Cortex of kidney (tissue), 1 donor: ENCODE measurements around the gene MIB2.
"Not testable (repeated sequence)": the region's sequence is repeated elsewhere in the genome, so short reads cannot be mapped to it uniquely, and the experiment has no call there.

Source experiments
- DNase-seq: peaks from one replicate; lab custom pipeline; 2025; lab: John Stamatoyannopoulos, UW

The MIB2 gene

DNA sequence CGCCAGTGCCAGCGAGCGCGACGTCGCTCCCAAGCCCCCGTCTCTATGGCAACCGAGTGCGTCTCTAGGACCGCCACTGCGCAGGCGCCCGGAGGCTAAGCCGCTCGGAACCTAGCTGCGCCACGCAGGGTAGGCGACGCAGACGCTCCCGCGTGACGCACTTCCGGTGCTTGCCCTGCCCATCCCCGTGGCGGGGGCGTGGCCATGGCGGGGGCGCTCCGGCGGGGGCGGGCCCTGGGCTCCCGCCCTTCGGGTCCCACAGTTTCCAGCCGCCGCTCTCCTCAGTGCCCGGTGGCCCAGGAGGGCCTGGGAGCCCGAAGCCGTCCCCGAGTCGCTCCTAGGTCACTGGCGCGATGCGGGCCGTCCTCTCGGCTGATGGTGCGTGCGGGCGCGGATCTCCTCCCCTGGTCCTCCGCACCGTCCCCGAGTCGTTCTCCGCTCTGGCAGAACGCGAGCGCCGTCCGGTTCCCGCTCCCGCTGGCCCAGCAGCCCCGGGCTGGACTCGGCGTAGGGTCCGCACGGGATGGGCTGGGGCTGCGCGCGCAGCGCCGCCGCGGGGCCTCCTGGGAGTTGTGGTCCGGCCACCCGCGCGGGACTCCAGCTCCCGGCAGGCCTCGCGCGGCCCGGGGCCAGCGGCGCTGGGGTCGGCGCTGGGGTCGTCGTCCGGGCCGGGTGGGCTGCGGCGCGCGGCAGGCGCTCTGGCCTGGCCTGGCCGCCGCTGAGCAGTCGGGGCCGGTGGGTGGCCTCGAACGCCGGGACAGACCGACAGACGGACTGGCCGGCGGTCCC, at the start of gene MIB2:
Gene MIB2, plus strand, starts transcription at position 245 of the 789 bp plus-strand sequence. CDS start 7,953 bp downstream, outside the sequence.
- DNase-seq: peak; percentile 52

DNA sequence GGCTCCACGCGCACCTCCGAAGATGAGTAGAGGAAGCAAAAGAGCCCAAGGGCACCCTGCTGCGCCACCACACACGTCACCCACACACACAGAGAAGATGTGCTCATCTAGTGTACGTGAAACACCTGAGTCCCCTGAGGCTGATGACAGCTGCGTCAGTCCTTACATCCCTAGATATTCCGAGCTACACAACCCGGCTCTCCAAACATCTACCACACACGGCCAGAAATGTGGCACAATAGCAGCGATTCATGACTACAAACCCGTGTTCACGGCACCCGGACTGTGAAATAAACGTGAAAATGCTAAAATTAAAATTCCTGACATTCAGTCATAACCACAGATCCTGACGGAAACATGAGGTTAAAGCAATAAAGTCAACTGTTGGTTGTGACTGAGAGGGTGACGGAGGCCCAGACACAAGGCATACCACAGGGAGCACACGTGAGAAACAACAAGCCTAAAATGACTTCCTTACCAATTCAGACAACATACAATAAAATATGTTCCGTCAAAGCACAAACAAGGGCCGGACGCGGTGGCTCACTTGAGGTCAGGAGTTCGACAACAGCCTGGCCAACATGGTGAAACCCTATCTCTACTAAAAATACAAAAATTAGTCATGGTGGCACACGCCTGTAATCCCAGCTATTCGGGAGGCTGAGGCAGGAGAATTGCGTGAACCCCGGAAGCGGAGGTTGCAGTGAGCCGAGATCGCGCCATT, 48.0 kb upstream of the MIB2 start:
- no peak for DNase-seq

DNA sequence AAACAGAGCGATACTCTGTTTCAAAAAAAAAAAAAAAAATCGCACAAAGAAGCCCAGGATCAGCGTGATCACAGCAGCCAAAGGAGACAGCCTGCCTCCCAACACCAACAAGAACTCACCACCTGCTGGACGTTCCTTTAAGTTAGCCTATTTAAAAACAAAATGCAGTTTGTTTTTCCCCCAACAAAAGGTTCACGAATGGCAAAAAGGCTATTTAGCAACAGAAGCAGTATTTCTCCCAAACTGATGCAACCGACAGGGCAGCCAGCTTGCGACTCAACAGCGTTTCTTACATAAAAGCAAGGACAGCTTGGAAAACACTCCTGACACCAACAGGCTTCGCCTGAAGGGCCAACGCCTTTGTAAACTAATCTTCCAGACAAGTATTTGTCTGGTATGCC, 47.4 kb upstream of the MIB2 start:
- no peak for DNase-seq

DNA sequence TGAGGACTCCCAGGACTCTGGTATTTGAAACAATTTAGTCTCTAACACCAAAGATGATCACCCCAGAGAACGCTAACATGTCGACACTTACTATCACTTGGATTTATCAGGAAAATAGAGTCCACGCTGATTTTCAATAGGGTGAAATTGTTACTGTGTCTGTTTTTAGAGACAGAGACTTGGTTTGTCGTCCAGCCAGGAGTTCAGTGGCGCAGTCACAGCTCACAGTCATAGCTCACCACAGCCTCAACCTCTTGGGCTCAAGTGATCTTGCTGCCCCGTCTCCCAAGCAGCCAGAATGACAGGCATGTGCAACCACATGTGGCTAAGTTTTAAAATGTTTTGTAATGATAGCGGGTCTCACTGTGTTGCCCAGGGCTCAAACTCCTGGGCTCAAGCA, 46.0 kb upstream of the MIB2 start:
- DNase-seq: no peak

DNA sequence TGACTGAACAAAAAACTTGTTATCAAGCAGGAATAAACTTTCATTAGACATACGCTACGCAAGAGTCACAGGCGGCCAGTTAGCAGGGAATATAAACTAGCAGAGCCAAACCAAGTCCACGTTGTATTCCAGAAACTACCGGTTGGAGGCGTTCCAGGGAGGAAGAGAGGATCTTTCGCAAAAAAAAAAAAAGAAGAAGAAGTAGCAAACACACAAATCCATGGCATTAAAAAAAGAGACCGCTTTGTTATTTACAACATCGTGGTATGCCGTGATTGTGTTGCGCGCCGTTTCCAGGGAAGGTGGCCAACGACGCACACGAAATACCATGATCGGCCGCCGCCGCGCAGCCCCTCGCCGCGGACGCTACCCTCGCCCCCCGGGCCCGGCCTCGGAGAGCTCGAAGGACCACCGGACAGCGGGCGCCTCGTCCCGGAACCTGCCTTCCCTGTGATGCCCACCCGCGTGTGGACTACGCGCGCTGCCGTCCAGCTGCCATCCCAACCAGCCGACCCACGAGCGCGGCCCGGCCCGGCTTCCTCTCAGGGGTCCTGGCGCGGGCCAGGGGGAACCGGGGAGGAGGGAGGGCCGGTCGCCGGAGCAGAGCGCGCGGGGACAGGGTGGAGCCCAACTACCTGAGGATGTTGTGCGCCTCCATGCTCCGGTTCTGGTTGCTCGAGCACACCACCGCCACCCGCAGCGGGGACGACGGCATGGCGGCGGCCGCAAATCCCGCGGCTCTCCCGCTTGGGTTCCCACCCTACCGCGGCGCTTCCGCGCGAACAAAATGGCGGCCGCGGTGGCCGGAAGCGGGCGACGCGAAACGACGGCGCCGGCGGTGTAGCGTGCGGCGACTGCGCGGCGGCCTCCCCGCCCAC, 41.2 kb upstream of the MIB2 start:
- no peak for DNase-seq

DNA sequence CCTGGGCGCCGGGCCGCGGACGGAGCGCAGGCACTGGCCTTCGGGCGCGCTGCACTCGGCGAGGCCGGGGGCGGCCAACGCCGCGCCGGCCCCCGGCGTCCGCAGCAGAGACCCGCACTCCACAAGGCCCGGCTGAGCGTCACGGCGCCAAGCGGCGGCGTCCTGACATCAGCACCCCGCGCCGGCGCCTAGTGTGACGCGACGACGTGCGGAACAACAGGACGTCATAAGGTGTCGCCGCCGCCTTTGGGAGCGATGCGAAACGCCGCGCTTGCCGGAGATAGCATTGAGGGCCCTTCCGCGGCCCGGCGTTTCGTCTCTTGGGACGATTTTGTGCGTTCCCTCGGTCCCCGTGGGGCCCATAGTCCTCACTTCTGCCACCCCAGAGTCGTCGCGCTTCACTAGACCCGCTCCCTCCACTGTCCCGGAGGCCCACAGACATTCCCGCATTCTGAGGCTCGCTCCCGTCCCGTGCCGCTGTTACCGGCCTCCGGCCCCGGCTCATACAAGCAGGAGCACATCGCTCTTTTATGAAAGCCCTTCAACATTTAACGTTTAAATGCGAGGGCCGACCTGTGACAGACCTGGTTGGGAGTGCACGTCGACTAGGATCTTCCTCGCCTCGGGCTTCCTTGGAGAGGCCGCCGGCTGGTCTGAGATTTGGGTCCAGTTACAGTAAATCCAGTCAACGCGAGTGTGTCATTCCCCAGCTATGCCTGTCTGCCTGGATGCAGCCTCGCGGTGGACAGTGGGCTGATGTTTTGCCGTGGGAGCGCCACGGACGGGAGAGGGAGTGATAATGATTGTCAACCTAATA, 40.4 kb upstream of the MIB2 start, which contains the start of gene SSU72:
Gene SSU72, minus strand, starts transcription at position 143 of the 817 bp plus-strand sequence. CDS start 306 bp downstream, outside the sequence.
- no peak for DNase-seq

DNA sequence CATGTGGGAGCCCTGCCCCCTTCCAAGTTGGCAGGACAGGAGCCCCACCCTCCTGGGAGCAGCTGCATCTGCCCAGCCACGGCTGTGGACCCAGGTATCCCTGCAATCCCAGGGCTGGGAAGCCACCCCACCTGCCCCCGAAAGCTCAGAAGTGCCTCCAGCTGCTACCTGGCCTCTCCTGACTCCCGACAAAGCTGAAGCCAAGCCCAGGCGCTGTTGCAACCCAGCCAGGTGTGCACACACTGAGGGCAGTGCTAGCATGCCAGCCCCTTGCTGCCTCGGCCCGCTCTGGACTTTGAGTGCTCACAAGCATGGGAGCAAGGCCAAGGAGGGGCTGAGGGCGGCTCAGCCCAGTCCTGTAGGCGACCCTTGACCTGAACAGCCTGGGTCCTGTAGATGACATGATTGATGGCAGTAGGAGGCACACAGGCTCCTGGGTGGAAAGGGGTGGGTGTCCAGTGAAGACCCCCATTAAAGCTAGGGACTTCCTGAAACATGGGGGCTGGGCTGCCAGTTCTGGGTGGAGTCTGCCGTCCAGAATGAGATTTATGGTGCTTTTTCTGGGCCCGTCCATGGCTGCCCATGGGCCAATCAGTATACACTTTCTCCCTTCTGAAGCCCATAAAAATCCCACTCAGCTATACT, 37.8 kb upstream of the MIB2 start:
- DNase-seq: no peak

DNA sequence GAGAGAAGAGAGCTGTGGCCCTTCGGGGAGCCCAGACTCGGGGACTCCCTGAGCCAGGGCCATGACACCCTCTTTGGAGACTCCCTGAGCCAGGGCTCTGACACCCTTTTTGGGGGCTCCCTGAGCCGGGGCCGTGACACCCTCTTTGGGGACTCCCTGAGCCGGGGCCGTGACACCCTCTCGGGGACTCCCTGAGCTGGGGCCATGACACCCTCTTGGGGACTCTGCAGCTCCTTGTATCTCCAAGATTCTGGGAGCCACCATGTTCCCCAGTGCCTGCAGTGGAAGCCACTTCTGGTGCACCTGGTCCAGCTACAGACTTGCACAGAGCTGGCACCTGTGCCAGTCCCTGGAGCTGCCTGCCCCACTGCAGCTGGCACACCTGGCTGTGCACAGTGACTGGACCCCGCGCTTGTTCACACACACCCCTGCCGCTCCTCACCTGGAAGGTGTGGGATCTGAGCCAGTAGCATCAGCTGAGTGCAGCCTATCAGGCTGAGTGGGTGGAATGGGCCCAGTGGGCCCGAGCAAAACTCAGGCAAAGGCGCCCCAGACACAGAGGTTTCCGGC, 36.8 kb upstream of the MIB2 start:
- DNase-seq: no peak

DNA sequence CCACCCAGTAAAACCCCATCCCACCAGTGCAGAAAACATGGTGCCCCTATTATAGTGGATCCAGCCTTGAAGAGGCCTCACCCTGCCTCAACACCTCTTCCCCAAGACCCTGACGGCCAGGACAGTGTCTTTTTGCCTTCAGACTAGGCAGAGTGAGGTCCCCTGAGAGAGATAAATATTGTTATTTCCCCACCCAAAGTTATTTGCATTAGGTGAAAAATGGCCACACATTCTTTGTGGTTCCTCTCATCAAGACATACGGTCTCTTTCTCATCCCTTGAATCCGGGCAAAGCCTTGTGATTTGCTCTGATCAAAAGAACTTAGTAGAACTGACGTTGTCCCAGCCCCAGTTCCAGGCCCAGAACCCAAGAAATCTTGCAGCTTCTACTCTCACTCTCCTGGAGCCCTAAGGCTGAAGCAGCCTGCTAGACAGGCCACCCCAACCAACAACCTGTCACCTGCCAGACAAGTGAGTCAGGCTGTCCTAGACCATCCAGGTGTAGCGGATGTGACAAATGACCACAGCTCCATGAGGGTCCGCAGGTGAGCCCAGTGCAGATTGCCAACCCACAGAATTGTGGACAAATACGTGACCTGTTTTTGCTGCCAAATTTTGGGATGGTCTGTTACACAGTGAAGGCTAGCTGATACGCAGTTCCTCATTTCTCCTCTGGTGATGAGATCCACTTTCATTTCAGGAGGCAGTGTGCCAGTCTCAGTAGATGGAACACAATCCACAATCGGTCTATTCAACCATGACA, 32.5 kb upstream of the MIB2 start:
- DNase-seq: no peak

DNA sequence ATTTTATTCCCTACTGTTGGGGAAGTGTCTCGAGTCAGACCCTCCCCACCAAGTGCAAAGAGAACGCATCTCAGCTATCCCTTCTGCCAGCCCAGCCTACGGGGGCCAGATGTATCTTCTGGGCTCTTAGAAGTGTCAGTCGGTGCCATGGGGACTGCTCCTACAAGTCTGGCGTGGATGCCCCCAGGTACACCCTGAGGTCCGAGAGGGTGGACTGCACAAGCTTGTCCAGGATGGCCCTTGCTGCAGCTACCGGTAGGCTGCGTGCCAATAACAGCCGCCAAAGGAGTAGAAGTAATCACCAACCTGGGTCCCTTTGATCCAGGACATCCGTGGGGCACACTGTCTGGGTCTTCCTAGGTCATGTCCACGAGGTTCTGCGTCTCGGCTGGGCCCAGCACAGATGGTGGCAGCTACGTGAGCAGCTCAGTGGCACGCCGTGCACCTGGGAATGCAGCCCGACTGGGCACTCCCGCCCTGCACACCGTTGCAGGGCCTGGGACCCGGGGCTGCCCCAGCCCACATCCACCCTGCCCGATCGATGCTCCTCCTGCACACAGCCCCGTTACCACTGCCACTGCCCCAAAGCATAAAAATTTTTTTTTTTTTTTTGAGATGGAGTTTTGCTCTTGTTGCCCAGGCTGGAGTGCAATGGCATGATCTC, 31.8 kb upstream of the MIB2 start:
- DNase-seq: no peak

DNA sequence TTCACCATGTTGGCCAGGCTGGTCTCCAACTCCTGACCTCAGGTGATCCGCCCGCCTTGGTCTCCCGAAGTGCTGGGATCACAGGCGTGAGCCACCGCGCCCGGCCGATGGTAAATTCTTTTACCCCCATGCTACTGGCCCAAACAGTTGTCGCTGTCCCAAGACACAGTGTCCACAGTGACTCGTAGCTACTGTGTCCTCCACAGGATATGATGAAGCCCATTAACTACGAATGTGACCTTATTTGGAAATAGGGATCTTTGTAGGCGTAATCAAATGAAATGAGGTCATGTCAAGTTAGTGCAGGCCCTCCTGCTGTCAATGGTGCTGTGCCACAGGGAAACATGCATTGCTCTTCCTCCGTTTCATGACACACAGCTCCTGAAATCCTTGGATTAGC, 23.8 kb upstream of the MIB2 start:
- DNase-seq: no peak

DNA sequence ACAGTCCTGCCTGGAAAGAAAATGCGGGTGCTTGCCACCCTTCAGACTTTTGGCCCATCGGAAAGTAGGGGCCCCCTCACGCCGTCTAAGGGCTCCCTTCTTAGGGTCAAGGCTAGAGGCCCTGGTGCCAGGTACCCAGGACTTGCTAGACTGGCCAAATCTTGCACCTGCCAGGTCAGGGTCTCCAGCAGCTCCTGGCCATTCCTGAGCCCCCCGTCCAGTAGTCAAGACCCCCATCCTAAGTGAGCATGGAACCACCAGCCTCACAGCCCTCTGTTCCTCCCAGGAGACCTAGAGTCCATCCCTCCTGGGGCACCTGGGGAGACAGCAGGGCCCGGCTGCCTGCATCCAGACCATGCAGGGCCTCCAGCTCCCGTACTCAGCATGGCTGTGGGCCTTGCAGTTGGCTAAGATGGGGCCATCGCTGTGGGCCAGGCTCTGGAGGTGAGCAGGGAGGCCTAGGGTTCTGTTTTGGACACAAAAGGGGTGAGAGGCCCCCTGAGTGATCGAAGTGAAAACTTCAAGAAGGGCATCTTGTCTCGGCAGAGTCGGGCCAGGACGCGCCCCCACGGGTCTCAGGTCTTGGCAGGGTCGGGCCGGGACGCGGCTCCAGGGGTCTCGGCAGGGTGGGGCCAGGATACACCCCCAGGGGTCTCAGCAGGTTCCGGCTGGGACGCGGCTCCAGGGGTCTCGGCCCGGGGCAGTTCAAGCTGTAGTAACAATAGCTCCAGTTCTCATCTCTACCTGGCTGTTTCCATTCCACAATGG, 21.3 kb upstream of the MIB2 start:
- no peak for DNase-seq

DNA sequence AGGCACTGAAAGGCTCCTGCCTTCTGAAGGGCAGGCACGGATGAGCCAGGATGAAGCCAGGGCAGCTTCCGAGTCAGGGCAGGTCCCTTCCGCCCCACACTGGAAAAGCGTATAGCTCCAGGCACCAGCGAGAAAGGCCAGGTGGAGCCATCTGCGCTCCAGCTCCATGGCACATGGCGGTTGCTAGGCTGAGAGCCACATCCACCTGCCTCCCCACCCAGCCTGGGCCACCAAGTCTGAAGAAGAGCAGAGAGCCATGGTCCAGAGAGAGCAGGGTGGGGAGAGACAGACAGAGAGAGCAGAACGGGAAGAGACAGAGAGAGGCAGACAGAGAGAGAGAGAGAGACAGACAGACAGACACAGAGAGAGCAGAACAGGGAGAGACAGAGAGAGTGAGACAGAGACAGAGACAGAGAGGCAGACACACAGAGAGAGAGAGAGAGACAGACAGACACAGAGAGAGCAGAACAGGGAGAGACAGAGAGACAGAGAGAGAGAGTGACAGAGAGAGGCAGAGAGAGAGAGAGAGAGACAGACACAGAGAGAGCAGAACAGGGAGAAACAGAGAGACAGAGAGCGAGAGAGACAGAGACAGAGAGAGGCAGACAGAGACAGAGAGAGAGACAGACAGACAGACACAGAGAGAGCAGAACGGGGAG, 20.6 kb upstream of the MIB2 start:
- no peak for DNase-seq

DNA sequence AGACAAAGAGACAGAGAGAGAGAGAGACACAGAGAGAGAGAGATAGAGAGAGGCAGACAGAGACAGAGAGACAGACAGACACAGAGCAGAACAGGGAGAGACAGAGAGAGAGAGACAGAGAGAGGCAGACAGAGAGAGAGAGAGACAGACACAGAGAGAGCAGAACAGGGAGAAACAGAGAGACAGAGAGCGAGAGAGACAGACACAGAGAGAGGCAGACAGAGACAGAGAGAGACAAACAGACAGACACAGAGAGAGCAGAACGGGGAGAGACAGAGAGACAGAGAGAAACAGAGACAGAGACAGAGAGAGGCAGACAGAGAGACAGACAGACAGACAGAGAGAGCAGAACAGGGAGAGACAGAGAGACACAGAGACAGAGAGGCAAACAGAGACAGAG, 20.0 kb upstream of the MIB2 start:
- not testable (repeated sequence) for DNase-seq

DNA sequence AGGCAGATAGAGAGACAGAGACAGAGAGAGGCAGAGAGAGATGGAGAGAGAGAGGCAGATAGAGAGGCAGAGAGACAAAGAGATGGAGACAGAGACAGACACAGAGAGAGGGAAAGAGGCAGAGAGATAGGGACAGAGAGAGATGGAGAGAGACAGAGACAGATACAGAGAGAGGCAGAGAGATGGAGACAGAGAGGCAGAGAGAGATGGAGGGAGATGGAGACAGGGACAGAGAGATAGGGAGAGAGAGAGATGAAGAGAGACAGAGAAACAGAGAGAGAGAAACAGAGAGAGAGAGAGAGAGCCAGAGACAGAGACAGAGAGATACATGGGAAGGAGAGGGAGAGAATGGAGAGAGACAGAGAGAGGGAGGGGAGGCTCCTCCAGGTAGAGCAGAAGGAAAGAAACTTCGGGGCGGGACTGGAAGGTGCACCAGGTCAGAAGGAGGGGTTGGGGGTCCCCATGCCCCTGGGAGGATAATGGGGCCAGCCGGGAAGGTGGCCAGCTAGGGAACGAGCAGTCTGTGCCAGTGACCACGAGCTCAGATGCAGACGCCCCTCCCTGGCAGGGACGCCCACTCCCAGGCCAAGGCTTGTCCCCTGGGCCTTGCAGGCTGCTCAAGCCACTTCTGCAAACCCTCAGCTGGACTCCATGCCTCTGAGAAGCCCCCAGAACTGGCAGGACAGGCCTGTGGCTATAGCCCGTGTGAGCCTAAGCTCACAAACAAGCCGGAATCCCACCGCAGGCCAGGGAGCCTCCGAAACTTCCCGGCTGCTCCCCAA, 18.6 kb upstream of the MIB2 start:
- no peak for DNase-seq

DNA sequence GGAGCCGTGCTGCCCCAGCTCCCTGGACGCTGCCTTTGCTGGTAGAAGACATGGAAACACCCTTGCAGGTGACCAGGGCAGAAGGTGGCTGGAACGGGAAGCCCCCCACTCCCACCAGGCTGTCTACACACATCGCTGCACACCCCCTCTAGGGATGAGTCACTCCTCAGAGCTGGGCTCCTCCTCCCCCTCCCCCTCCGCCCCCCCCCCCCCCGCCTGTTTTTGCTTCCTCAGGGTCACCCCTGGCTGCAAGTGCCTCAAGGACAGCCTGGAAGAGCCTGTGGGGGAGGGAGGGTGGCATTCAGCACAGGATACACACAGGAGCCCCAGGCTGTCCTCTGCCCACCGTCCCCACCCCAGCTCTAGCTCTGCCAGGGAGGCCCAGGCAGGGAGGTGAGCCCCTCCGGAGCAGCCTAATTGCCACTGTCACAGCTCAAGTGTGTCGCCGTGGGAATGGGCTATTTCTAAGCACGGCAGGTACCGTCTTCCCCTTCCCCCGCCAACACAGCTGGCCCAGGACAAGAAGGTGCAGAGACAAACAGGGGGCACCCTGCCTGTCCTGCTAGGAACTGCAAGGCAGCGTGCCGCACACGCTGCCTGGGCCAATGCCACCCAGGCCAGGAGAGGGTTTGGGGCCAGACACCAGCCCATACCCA, 17.9 kb upstream of the MIB2 start:
- DNase-seq: no peak
